NCI-H345 treated with DMSO at 0.1 percent for 48 hours (cell line): ENCODE measurements around the gene MARVELD2.
"Not testable (repeated sequence)": the region's sequence is repeated elsewhere in the genome, so short reads cannot be mapped to it uniquely, and the experiment has no call there.

Experiments used
- DNase-seq: peaks from one replicate; lab custom pipeline; 2025; ENCODE audit not compliant: unreplicated experiment; lab: John Stamatoyannopoulos, UW

The MARVELD2 gene

GRCh38 chr5:69449511-69449910 lies 34.6 kb downstream of the MARVELD2 start:
- DNase-seq, result no peak

- DNase-seq, result no peak
Observed at GRCh38 chr5:69450116-69450515, 35.2 kb downstream of the MARVELD2 start.

GRCh38 chr5:69450527-69450926 lies 35.6 kb downstream of the MARVELD2 start:
- not testable (repeated sequence) for DNase-seq

- no peak for DNase-seq
Observed at GRCh38 chr5:69451941-69452647, 37.2 kb downstream of the MARVELD2 start.

GRCh38 chr5:69453487-69453886 lies 38.6 kb downstream of the MARVELD2 start:
- not testable (repeated sequence) for DNase-seq

- no peak for DNase-seq
Observed at GRCh38 chr5:69454460-69455249, 39.7 kb downstream of the MARVELD2 start.

- not testable (repeated sequence) for DNase-seq
Observed at GRCh38 chr5:69455428-69455988, 40.6 kb downstream of the MARVELD2 start.

GRCh38 chr5:69462170-69462569 lies 47.3 kb downstream of the MARVELD2 start:
- DNase-seq, result no peak

GRCh38 chr5:69466375-69466774 lies 51.5 kb downstream of the MARVELD2 start:
- not testable (repeated sequence) for DNase-seq

GRCh38 chr5:69467442-69468225 lies 52.7 kb downstream of the MARVELD2 start:
- no peak for DNase-seq

- DNase-seq, result no peak
Observed at GRCh38 chr5:69468631-69469030, 53.7 kb downstream of the MARVELD2 start.

- DNase-seq, result not testable (repeated sequence)
Observed at GRCh38 chr5:69471516-69471915, 56.6 kb downstream of the MARVELD2 start.

- DNase-seq, result not testable (repeated sequence)
Observed at GRCh38 chr5:69472535-69473143, 57.7 kb downstream of the MARVELD2 start.

GRCh38 chr5:69477170-69477569 lies 62.3 kb downstream of the MARVELD2 start:
- DNase-seq, result no peak

- DNase-seq, result not testable (repeated sequence)
Observed at GRCh38 chr5:69478296-69478695, 63.4 kb downstream of the MARVELD2 start.

GRCh38 chr5:69484891-69485290 lies 70.0 kb downstream of the MARVELD2 start:
- no peak for DNase-seq

- DNase-seq, result no peak
Observed at GRCh38 chr5:69485471-69485870, 70.6 kb downstream of the MARVELD2 start.

GRCh38 chr5:69489246-69489645 lies 74.3 kb downstream of the MARVELD2 start:
- no peak for DNase-seq

- DNase-seq, result no peak
Observed at GRCh38 chr5:69491027-69491426, 76.1 kb downstream of the MARVELD2 start.

- no peak for DNase-seq
Observed at GRCh38 chr5:69491838-69492390, 77.0 kb downstream of the MARVELD2 start.
